ENCODE measurements around the gene RAET1G.
"Not testable (repeated sequence)": the region's sequence is repeated elsewhere in the genome, so short reads cannot be mapped to it uniquely, and the experiment has no call there.

Gene RAET1G

DNA sequence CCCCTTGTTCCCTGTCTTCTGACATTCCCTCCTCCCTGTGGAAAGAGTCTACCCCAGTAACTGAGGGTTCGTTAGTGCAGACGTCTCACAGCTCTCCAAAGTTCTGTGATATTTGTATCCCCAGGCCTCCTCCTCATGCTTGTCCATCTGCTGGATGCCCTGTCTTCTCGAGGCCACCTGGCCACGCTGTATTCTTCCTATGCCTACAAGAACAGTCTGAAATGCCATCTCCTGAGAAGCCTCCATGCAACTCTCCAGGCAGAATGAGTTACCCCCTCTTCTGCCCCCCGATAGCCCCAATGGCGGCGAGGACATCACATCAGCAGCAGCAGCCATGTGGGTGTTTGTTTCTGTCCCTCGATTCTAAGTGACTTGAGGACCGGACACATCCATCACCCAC is 28.2 kb upstream of the RAET1G start:
- no peak overlapping the region for H3K27ac ChIP-seq (ENCODE audit: low read length)
- no peaks in the 10 kb centered on the region for H3K9me3 ChIP-seq (ENCODE audit: control insufficient read depth in 1 of 2, low read length in 2 of 2)
- no peak overlapping the region for H3K4me3 ChIP-seq (ENCODE audit: low read depth in 1 of 2, low read length in 2 of 2)
- H3K4me1 ChIP-seq (ENCODE audit: control insufficient read depth in 1 of 2, insufficient read depth in 2 of 2, low read length in 2 of 2): no peaks in the 10 kb centered on the region
- no peaks in the 10 kb centered on the region for H3K36me3 ChIP-seq (ENCODE audit: control insufficient read depth in 1 of 2, insufficient read depth in 2 of 2, low read length in 2 of 2)
- H3K27me3 ChIP-seq (ENCODE audit: low read depth, low read length): peaks cover 37% of the 10 kb centered on the region

DNA sequence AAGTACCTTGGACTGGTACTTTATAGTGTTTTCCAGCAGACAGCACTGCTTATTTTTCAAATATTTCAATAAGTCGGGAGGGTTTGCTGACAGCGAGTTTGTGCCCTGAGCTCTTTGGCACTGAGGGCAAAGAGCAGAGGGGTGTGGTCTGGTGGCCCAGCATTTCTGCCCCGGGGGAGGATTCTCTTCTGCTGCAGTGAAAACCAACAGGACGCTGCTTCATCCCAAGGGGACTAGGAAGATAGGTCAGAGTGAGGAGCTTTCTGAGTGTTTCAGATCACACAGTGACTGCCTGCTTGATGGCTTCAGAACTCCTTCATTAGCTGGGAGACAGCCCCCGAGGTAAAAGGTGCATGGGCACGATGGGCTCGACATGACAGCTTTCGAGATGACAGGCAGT is 27.5 kb upstream of the RAET1G start:
- H3K9me3 ChIP-seq (ENCODE audit: control insufficient read depth in 1 of 2, low read length in 2 of 2): no peaks in the 10 kb centered on the region
- H3K27me3 ChIP-seq (ENCODE audit: low read depth, low read length): peaks cover 30% of the 10 kb centered on the region

DNA sequence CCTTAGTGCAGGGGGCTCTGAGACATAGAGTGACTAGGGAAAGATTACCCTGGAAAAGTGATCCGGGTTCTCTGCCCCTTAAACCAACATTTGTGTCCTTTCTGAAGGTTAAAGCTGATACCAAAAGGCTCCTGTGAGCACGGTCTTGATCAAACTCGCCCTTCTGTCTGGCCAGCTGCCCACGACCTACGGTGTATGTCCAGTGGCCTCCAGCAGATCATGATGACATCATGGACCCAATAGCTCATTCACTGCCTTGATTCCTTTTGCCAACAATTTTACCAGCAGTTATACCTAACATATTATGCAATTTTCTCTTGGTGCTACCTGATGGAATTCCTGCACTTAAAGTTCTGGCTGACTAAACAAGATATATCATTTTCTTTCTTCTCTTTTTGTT is 25.7 kb upstream of the RAET1G start:
- H3K36me3 ChIP-seq (ENCODE audit: control insufficient read depth in 1 of 2, insufficient read depth in 2 of 2, low read length in 2 of 2): no peaks in the 10 kb centered on the region
- H3K4me3 ChIP-seq (ENCODE audit: low read depth in 1 of 2, low read length in 2 of 2): no peak overlapping the region
- H3K4me1 ChIP-seq (ENCODE audit: control insufficient read depth in 1 of 2, insufficient read depth in 2 of 2, low read length in 2 of 2): no peaks in the 10 kb centered on the region
- H3K9me3 ChIP-seq (ENCODE audit: control insufficient read depth in 1 of 2, low read length in 2 of 2): no peaks in the 10 kb centered on the region
- H3K27me3 ChIP-seq (ENCODE audit: low read depth, low read length): peaks cover 25% of the 10 kb centered on the region
- no peak overlapping the region for H3K27ac ChIP-seq (ENCODE audit: low read length)

More for the DNA sequence above, 27.5 kb upstream of the RAET1G start:
- H3K4me3 ChIP-seq (ENCODE audit: low read depth in 1 of 2, low read length in 2 of 2): no peak overlapping the region
- H3K27ac ChIP-seq (ENCODE audit: low read length): no peak overlapping the region
- no peaks in the 10 kb centered on the region for H3K4me1 ChIP-seq (ENCODE audit: control insufficient read depth in 1 of 2, insufficient read depth in 2 of 2, low read length in 2 of 2)
- no peaks in the 10 kb centered on the region for H3K36me3 ChIP-seq (ENCODE audit: control insufficient read depth in 1 of 2, insufficient read depth in 2 of 2, low read length in 2 of 2)

GRCh38 chr6:149948011-149948410 is 25.1 kb upstream of the RAET1G start:
- Histone ChIP-seq H3K27me3 (ENCODE audit: low read depth, low read length) (peaks cover 23% of the 10 kb centered on the region), H3K36me3 (ENCODE audit: control insufficient read depth in 1 of 2, insufficient read depth in 2 of 2, low read length in 2 of 2) (no peaks in the 10 kb centered on the region), H3K4me1 (ENCODE audit: control insufficient read depth in 1 of 2, insufficient read depth in 2 of 2, low read length in 2 of 2) (no peaks in the 10 kb centered on the region), H3K27ac (ENCODE audit: low read length) (no peak overlapping the region), H3K9me3 (ENCODE audit: control insufficient read depth in 1 of 2, low read length in 2 of 2) (no peaks in the 10 kb centered on the region), H3K4me3 (ENCODE audit: low read depth in 1 of 2, low read length in 2 of 2) (no peak overlapping the region)

- not testable (repeated sequence) for H3K4me3 ChIP-seq (ENCODE audit: low read depth in 1 of 2, low read length in 2 of 2); H3K36me3 ChIP-seq (ENCODE audit: control insufficient read depth in 1 of 2, insufficient read depth in 2 of 2, low read length in 2 of 2); H3K4me1 ChIP-seq (ENCODE audit: control insufficient read depth in 1 of 2, insufficient read depth in 2 of 2, low read length in 2 of 2); H3K27ac ChIP-seq (ENCODE audit: low read length); H3K9me3 ChIP-seq (ENCODE audit: control insufficient read depth in 1 of 2, low read length in 2 of 2)
- H3K27me3 ChIP-seq (ENCODE audit: low read depth, low read length): peaks cover 18% of the 10 kb centered on the region
Measured at GRCh38 chr6:149947533-149947932, 24.6 kb upstream of the RAET1G start.

- H3K27me3 ChIP-seq (ENCODE audit: low read depth, low read length); H3K36me3 ChIP-seq (ENCODE audit: control insufficient read depth in 1 of 2, insufficient read depth in 2 of 2, low read length in 2 of 2); H3K27ac ChIP-seq (ENCODE audit: low read length); H3K4me3 ChIP-seq (ENCODE audit: low read depth in 1 of 2, low read length in 2 of 2); H3K9me3 ChIP-seq (ENCODE audit: control insufficient read depth in 1 of 2, low read length in 2 of 2); H3K4me1 ChIP-seq (ENCODE audit: control insufficient read depth in 1 of 2, insufficient read depth in 2 of 2, low read length in 2 of 2): not testable (repeated sequence)
Measured at GRCh38 chr6:149946631-149947030, 23.7 kb upstream of the RAET1G start.

GRCh38 chr6:149945276-149945675 is 22.4 kb upstream of the RAET1G start:
- not testable (repeated sequence) for H3K9me3 ChIP-seq (ENCODE audit: control insufficient read depth in 1 of 2, low read length in 2 of 2); H3K4me3 ChIP-seq (ENCODE audit: low read depth in 1 of 2, low read length in 2 of 2); H3K27me3 ChIP-seq (ENCODE audit: low read depth, low read length); H3K36me3 ChIP-seq (ENCODE audit: control insufficient read depth in 1 of 2, insufficient read depth in 2 of 2, low read length in 2 of 2); H3K27ac ChIP-seq (ENCODE audit: low read length)
- peaks cover 0 to 14% of the 10 kb centered on the region in 2 donors for H3K4me1 ChIP-seq (ENCODE audit: control insufficient read depth in 1 of 2, insufficient read depth in 2 of 2, low read length in 2 of 2)

GRCh38 chr6:149943321-149943720 is 20.4 kb upstream of the RAET1G start:
- not testable (repeated sequence) for H3K27ac ChIP-seq (ENCODE audit: low read length); H3K4me3 ChIP-seq (ENCODE audit: low read depth in 1 of 2, low read length in 2 of 2); H3K9me3 ChIP-seq (ENCODE audit: control insufficient read depth in 1 of 2, low read length in 2 of 2); H3K36me3 ChIP-seq (ENCODE audit: control insufficient read depth in 1 of 2, insufficient read depth in 2 of 2, low read length in 2 of 2)
- Histone ChIP-seq H3K27me3 (ENCODE audit: low read depth, low read length) (peaks cover 29% of the 10 kb centered on the region), H3K4me1 (ENCODE audit: control insufficient read depth in 1 of 2, insufficient read depth in 2 of 2, low read length in 2 of 2) (peaks cover 2 to 22% of the 10 kb centered on the region in 2 donors)

DNA sequence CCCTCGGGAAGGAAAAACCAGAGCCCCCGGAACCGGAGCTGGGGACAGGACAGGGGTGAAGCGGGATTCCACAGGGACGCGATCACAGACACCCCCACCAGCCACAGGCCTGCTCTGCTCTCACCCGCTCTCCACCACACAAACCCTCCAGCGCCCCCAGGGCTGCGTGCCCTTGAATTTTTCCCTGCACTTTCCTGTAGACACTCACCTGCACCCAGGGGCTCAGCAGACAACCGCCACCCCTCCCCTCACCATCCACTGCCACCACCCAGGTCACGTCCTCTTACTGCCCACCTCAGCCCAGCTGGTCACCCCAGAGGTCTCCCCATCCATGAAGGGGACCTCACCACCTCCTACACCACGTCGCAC is 19.5 kb upstream of the RAET1G start:
- no peaks in the 10 kb centered on the region for H3K36me3 ChIP-seq (ENCODE audit: control insufficient read depth in 1 of 2, insufficient read depth in 2 of 2, low read length in 2 of 2)
- H3K4me1 ChIP-seq (ENCODE audit: control insufficient read depth in 1 of 2, insufficient read depth in 2 of 2, low read length in 2 of 2): peaks cover 5 to 24% of the 10 kb centered on the region in 2 donors
- peaks cover 36% of the 10 kb centered on the region for H3K27me3 ChIP-seq (ENCODE audit: low read depth, low read length)
- no peak overlapping the region for H3K27ac ChIP-seq (ENCODE audit: low read length)
- H3K9me3 ChIP-seq (ENCODE audit: control insufficient read depth in 1 of 2, low read length in 2 of 2): no peaks in the 10 kb centered on the region
- H3K4me3 ChIP-seq (ENCODE audit: low read depth in 1 of 2, low read length in 2 of 2): peak overlapping the region in 1 of 2 donors; percentile 66

GRCh38 chr6:149941583-149942460 is 18.9 kb upstream of the RAET1G start, which contains the start of gene ULBP2:
Gene ULBP2 (plus strand): TSS chr6:149942014. CDS start chr6:149942073, 59 bp downstream.
- H3K36me3 ChIP-seq (ENCODE audit: control insufficient read depth in 1 of 2, insufficient read depth in 2 of 2, low read length in 2 of 2): no peaks in the 10 kb centered on the region
- H3K4me1 ChIP-seq (ENCODE audit: control insufficient read depth in 1 of 2, insufficient read depth in 2 of 2, low read length in 2 of 2): peaks cover 5 to 24% of the 10 kb centered on the region in 2 donors
- H3K27ac ChIP-seq (ENCODE audit: low read length): no peak within 1 kb of the TSS
- H3K4me3 ChIP-seq (ENCODE audit: low read depth in 1 of 2, low read length in 2 of 2): peak within 1 kb of the TSS; percentile 46 to 66
- no peaks in the 10 kb centered on the region for H3K9me3 ChIP-seq (ENCODE audit: control insufficient read depth in 1 of 2, low read length in 2 of 2)
- H3K27me3 ChIP-seq (ENCODE audit: low read depth, low read length): peaks cover 42% of the 10 kb centered on the region

DNA sequence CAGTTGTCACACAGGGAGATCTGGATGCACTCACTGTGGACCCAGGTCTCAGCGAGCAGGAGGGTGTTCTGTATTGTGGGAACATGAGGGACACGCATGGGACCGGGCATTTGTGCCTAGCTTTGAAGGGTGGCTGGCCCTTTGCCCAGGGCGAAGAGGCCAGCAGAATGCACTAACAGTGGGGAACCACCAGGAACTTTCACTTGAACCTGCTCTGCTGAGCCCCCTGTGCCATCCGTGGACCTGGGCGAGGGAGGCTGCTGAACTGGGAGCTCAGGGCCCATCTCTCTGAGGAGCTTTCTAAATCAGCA is 17.7 kb upstream of the RAET1G start:
- Histone ChIP-seq H3K27me3 (ENCODE audit: low read depth, low read length) (peaks cover 53% of the 10 kb centered on the region), H3K4me1 (ENCODE audit: control insufficient read depth in 1 of 2, insufficient read depth in 2 of 2, low read length in 2 of 2) (peaks cover 5 to 24% of the 10 kb centered on the region in 2 donors), H3K4me3 (ENCODE audit: low read depth in 1 of 2, low read length in 2 of 2) (no peak overlapping the region), H3K27ac (ENCODE audit: low read length) (no peak overlapping the region), H3K36me3 (ENCODE audit: control insufficient read depth in 1 of 2, insufficient read depth in 2 of 2, low read length in 2 of 2) (no peaks in the 10 kb centered on the region), H3K9me3 (ENCODE audit: control insufficient read depth in 1 of 2, low read length in 2 of 2) (no peaks in the 10 kb centered on the region)
